NCI-H1105 (cell line): ENCODE data around the gene COL8A2.

ENCODE experiments used
- DNase-seq: peaks from one replicate; lab custom pipeline; 2025; lab: John Stamatoyannopoulos, UW

COL8A2 gene

GRCh38 chr1:36109041-36109679 lies 15.9 kb downstream of the COL8A2 start:
- no peak for DNase-seq

- DNase-seq = no peak
Observed at GRCh38 chr1:36108314-36108713, 16.7 kb downstream of the COL8A2 start.

GRCh38 chr1:36107394-36107793 lies 17.6 kb downstream of the COL8A2 start:
- DNase-seq = no peak

- DNase-seq = no peak
Observed at GRCh38 chr1:36106269-36106668, 18.8 kb downstream of the COL8A2 start.

- no peak for DNase-seq
Observed at GRCh38 chr1:36101546-36101945, 23.5 kb downstream of the COL8A2 start.

GRCh38 chr1:36100376-36100775 lies 24.6 kb downstream of the COL8A2 start:
- DNase-seq = no peak

GRCh38 chr1:36099681-36100341 lies 25.2 kb downstream of the COL8A2 start:
- DNase-seq = peak; percentile 48

- no peak for DNase-seq
Observed at GRCh38 chr1:36098650-36099365, 26.2 kb downstream of the COL8A2 start.

GRCh38 chr1:36097693-36098585 lies 27.1 kb downstream of the COL8A2 start:
- DNase-seq = no peak

GRCh38 chr1:36096500-36097432 lies 28.3 kb downstream of the COL8A2 start:
- DNase-seq = no peak

- no peak for DNase-seq
Observed at GRCh38 chr1:36095760-36096405, 29.1 kb downstream of the COL8A2 start.

- no peak for DNase-seq
Observed at GRCh38 chr1:36094621-36095061, 30.4 kb downstream of the COL8A2 start.

GRCh38 chr1:36093929-36094328 lies 31.1 kb downstream of the COL8A2 start:
- no peak for DNase-seq

- no peak for DNase-seq
Observed at GRCh38 chr1:36093226-36093625, 31.8 kb downstream of the COL8A2 start.

GRCh38 chr1:36092798-36093185 lies 32.2 kb downstream of the COL8A2 start:
- no peak for DNase-seq

GRCh38 chr1:36092166-36092797 lies 32.7 kb downstream of the COL8A2 start:
- DNase-seq = no peak

GRCh38 chr1:36091698-36092097 lies 33.3 kb downstream of the COL8A2 start:
- DNase-seq = no peak

- no peak for DNase-seq
Observed at GRCh38 chr1:36091141-36091540, 33.9 kb downstream of the COL8A2 start.

- no peak for DNase-seq
Observed at GRCh38 chr1:36089393-36090121, 35.5 kb downstream of the COL8A2 start.
